Gastrocnemius medialis (tissue), 4 donors: ENCODE results near the gene CCDC13. TPM values are rescaled to one million over a fixed set of nuclear protein-coding genes. Genes with fewer than 3 reads are reported as not detected.

ENCODE experiments used
- ATAC-seq, 2 donors: fragments of 150-250 bp; one replicate each; pipeline ENCODE4 v1.9.1; 2016
- DNase-seq, 2 donors: peaks; one replicate each; pipeline ENCODE4 v3.0.0-alpha.2; 2019
- H3K27ac ChIP-seq, 4 donors: fragments of 200-600 bp; sonication (generic); 1 replicate in 1 of 4; 2 replicates in 3 of 4; pipeline ENCODE4 v1.5.1; 2016 to 2018; ENCODE audit warnings: mild to moderate bottlenecking in 2 of 4, moderate library complexity in 1 of 4
- H3K27me3 ChIP-seq, 3 donors: fragments of 200-600 bp; sonication (generic) in 2 of 3; 1 replicate in 1 of 3; 2 replicates in 2 of 3; pipeline versions ENCODE4 v1.5.1 to v1.6.0; 2016 to 2019; ENCODE audit warnings: mild to moderate bottlenecking in 1 of 3, moderate library complexity in 1 of 3
- H3K36me3 ChIP-seq, 2 donors: fragments of 200-600 bp; sonication (generic) in 1 of 2; one replicate each; pipeline ENCODE4 v1.5.1; 2017 to 2018
- H3K4me1 ChIP-seq, 2 donors: fragments of 200-600 bp; sonication (generic) in 1 of 2; one replicate each; pipeline ENCODE4 v1.5.1; 2016 to 2017; ENCODE audit warnings: mild to moderate bottlenecking in 2 of 2
- H3K4me3 ChIP-seq, 4 donors: fragments of 200-600 bp; sonication (generic) in 3 of 4; 1 replicate in 1 of 4; 2 replicates in 3 of 4; pipeline ENCODE4 v1.5.1; 2016 to 2019; ENCODE audit warnings: mild to moderate bottlenecking in 2 of 4
- H3K9me3 ChIP-seq, 3 donors: fragments of 200-600 bp; sonication (generic) in 2 of 3; 1 replicate in 1 of 3; 2 replicates in 2 of 3; pipeline ENCODE4 v1.5.1; 2016 to 2019
- POLR2A ChIP-seq, 2 donors: fragments of 450-650 bp; IDR thresholded peaks; one replicate each; pipeline ENCODE4 v1.6.1; 2017; ENCODE audit warnings: antibody characterized with exemption in 2 of 2, mild to moderate bottlenecking in 2 of 2, moderate library complexity in 2 of 2
- in situ Hi-C, 4 donors: fragments of 200-750 bp; cut with MboI; loops; one replicate each; pipeline versions ENCODE4 v1.15.0 to v1.8.0; 2017; ENCODE audit warnings: low sequenced_read_pairs in 4 of 4
- intact Hi-C: fragments of 100-400 bp; cut with DNase I; formaldehyde crosslinking; loops from one replicate; pipeline ENCODE4 v1.15.1; 2023; ENCODE audit warnings: low total_unique reads
- total RNA-seq, 4 donors: library from RNA; depleted of rRNA; stranded (reverse); fragments of >200 nt; gene quantifications; one replicate each; pipeline versions ENCODE4 v1.1.0 to v1.2.3, GENCODE V29; 2016
- TF ChIP-seq, protein P1 (sequence below), 5 experiments: fragments of 450-650 bp in 3 of 5; fragments of 200-600 bp in 2 of 5; sonication (generic) in 2 of 5; IDR thresholded peaks in 4 of 5; conservative IDR thresholded peaks in 1 of 5; 1 replicate in 4 of 5; 2 replicates in 1 of 5; pipeline ENCODE4 v1.5.1; 2016 to 2019; ENCODE audit warnings: antibody characterized with exemption in 5 of 5, mild to moderate bottlenecking in 3 of 5, moderate library complexity in 3 of 5

Gene CCDC13
- total RNA-seq, 4 donors from 2014 or later, result 0.12 to 1.5 (median 1.1) TPM

DNA sequence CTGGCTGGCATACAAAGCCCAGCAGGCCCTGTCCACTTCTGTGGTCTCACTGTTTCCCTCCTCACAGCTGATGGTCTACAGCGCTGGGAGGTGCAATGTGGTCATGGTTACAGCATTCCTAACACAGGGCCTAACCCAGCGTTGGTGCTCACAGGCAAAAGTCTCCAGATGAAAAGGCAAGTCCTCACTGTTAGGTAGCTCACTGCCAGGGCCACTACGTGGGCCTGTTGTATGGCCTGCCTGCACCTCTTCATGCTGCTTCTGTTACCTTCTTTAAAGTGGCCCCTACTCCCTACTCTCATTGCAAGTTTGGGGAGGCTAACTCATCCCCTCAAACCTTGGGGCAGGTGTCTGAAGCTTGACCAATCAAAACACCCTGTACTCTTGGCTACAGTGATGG, 31.3 kb downstream of the CCDC13 start:
- intact Hi-C loops, result loop anchor here (10.0 kb wide), 1 partner anchor 517 kb away; no protein-coding TSS in a partner anchor
- no peaks in the 10 kb centered on the region for H3K27me3 ChIP-seq
- DNase-seq, result no peak

DNA sequence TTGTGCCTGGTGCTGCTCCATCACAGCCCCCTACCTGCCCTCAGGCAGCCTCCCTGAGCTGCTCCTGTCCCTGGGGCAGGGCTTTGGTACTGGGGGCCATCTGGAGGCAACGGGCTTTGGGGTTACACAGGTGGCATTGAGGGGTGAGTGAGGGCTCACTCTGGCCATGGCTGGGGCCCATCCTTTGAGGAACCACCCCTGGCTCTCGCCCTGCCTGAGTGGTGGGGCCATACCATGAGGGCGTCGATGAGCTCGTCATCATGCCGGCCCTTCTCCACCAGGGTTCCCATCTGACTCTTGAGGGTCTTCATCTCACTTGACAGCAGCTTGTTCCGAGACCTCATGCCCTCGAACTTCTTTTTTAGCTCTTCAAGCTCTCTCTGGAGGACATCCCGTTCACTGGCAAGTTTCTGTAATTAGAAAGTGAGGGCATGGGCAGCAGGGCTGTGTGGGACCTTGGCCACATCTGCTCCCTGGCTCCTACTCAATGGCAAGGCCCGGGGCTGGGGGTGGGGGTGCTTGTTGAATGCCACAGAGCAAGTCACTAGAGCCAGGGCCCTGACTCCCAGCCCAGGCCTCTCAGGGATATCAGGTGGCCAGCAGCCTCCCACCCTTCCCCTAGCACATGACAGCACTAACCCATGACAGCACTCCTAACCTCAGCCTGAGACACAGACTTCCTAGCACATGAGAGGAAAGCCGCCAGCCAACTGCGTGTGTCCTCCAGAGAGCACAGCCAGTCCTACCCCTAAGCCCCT, 33.5 kb downstream of the CCDC13 start:
- DNase-seq (peak; percentile 98 to 100), ATAC-seq (peak; percentile 85 to 87)
- intact Hi-C loops, result loop anchor here (1.0 to 10.0 kb wide), 3 partner anchors 37 to 515 kb away; partner anchors contain the start of genes HHATL and KLHL40
- no peaks in the 10 kb centered on the region for H3K36me3 ChIP-seq
- TF ChIP-seq POLR2A (IDR thresholded peaks at IDR 0.05), result peak; percentile 64 to 72
- TF ChIP-seq, protein P1, sequence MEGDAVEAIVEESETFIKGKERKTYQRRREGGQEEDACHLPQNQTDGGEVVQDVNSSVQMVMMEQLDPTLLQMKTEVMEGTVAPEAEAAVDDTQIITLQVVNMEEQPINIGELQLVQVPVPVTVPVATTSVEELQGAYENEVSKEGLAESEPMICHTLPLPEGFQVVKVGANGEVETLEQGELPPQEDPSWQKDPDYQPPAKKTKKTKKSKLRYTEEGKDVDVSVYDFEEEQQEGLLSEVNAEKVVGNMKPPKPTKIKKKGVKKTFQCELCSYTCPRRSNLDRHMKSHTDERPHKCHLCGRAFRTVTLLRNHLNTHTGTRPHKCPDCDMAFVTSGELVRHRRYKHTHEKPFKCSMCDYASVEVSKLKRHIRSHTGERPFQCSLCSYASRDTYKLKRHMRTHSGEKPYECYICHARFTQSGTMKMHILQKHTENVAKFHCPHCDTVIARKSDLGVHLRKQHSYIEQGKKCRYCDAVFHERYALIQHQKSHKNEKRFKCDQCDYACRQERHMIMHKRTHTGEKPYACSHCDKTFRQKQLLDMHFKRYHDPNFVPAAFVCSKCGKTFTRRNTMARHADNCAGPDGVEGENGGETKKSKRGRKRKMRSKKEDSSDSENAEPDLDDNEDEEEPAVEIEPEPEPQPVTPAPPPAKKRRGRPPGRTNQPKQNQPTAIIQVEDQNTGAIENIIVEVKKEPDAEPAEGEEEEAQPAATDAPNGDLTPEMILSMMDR (IDR thresholded peaks at IDR 0.05 in 4 of 5, conservative IDR thresholded peaks at IDR 0.05 in 1 of 5), result peak in 1 of 5 experiments; percentile 42
- in situ Hi-C loops, result loop anchor here (5.0 to 25.0 kb wide), 4 partner anchors 37 to 155 kb away; partner anchors contain the start of genes SEC22C (in 2 of the 4), ZBTB47 (in 2 of the 4), HHATL (in 1 of the 4) and SS18L2 (in 1 of the 4)
- H3K9me3 ChIP-seq, result no peaks in the 10 kb centered on the region
- H3K4me3 ChIP-seq, result no peak overlapping the region
- no peaks in the 10 kb centered on the region for H3K27me3 ChIP-seq
- peaks cover 22 to 42% of the 10 kb centered on the region in 2 donors for H3K4me1 ChIP-seq
- peak overlapping the region; percentile 85 to 99 (median 94) for H3K27ac ChIP-seq

More for the DNA sequence above, 31.3 kb downstream of the CCDC13 start:
- Histone ChIP-seq H3K4me1 (peaks cover 34 to 50% of the 10 kb centered on the region in 2 donors), H3K4me3 (no peak overlapping the region), H3K27ac (peak overlapping the region; percentile 85 to 99 (median 94)), H3K36me3 (no peaks in the 10 kb centered on the region), H3K9me3 (no peaks in the 10 kb centered on the region)
- in situ Hi-C loops, result loop anchor here (5.0 to 25.0 kb wide), 4 partner anchors 39 to 157 kb away; partner anchors contain the start of genes SEC22C (in 2 of the 4), ZBTB47 (in 2 of the 4), HHATL (in 1 of the 4) and SS18L2 (in 1 of the 4)
- ATAC-seq, result no peak
- TF ChIP-seq, protein P1 (IDR thresholded peaks at IDR 0.05 in 4 of 5, conservative IDR thresholded peaks at IDR 0.05 in 1 of 5), result no peak
- TF ChIP-seq POLR2A (IDR thresholded peaks at IDR 0.05), result no peak

DNA sequence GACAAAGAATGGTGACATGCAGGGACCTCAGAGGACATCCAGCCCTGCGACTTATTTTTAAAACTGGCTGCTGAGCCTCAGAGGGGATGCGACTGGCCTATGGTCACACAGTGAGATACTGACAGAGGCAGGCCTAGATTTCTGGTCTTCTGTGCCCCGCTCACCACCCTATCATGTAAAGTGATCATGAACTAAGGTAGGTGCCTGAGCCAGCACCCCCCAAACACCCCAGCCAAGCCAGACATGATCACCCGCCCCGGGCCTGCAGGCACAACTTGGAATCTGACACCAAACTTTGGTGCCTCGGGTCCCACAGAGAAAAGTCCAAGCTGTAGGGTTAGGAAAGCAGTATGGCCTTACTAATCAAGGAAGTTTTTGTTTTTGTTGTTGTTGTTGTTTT, 36.5 kb downstream of the CCDC13 start:
- intact Hi-C loops, result no loop called here
- Histone ChIP-seq H3K4me1 (peaks cover 21 to 36% of the 10 kb centered on the region in 2 donors), H3K27me3 (no peaks in the 10 kb centered on the region), H3K4me3 (no peak overlapping the region), H3K9me3 (no peaks in the 10 kb centered on the region), H3K36me3 (no peaks in the 10 kb centered on the region), H3K27ac (peak overlapping the region; percentile 1 to 70 (median 36))
- TF ChIP-seq POLR2A (IDR thresholded peaks at IDR 0.05), result no peak
- TF ChIP-seq, protein P1 (IDR thresholded peaks at IDR 0.05 in 4 of 5, conservative IDR thresholded peaks at IDR 0.05 in 1 of 5), result no peak
- DNase-seq (no peak), ATAC-seq (no peak)
- in situ Hi-C loops, result loop anchor here in 1 of 4 donors (25.0 kb wide), 1 partner anchor 149 kb away; the partner anchor contains the start of genes SEC22C and SS18L2

DNA sequence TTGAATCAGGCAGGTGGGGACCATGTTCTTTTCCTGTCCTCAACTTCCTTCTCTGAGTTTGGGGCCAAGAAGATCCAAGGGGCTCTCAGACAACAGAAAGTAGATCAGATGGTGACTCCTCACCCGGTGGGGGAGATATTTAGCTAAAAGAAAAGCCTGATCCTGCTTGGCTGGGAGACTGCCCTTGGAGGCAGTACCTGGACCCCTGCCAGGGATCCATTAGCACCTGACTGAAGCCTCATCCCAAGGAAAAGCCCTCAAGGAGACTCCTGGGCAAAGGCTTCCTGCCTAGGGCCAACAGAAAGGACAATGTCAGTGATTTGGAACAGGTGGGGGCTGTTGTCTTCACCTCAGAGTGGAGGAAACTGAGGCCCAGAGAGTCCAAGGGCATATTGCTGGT, 37.0 kb downstream of the CCDC13 start:
- in situ Hi-C loops (loop anchor here in 1 of 4 donors (25.0 kb wide), 1 partner anchor 149 kb away; the partner anchor contains the start of genes SEC22C and SS18L2), intact Hi-C loops (no loop called here)
- Histone ChIP-seq H3K4me3 (no peak overlapping the region), H3K9me3 (no peaks in the 10 kb centered on the region), H3K27me3 (no peaks in the 10 kb centered on the region), H3K36me3 (no peaks in the 10 kb centered on the region), H3K4me1 (peaks cover 21 to 32% of the 10 kb centered on the region in 2 donors), H3K27ac (peak overlapping the region; percentile 1 to 70 (median 36))
- DNase-seq (no peak), ATAC-seq (no peak)
- TF ChIP-seq POLR2A (IDR thresholded peaks at IDR 0.05), result no peak
- TF ChIP-seq, protein P1 (IDR thresholded peaks at IDR 0.05 in 4 of 5, conservative IDR thresholded peaks at IDR 0.05 in 1 of 5), result no peak
